Activated B cell treated with CpG ODN at 0.5 μM for 24 hours (primary cell): ENCODE results near the gene LAMA1. TPM values are rescaled to one million over a fixed set of nuclear protein-coding genes. Genes with fewer than 3 reads are reported as not detected.

Experiments
- ATAC-seq: fragments of 200-7000 bp; cut with Tn5 transposase; one replicate; pipeline ENCODE4 v1.10.0; 2021; ENCODE audit warnings: low read depth, mild to moderate bottlenecking, moderate library complexity
- CTCF ChIA-PET: fragments of 350-600 bp; sonication (Branson Sonifier 250); formaldehyde crosslinking; loops from one replicate; lab custom pipeline; 2021; ENCODE audit warnings: antibody characterized with exemption; lab: Charles Lee
- POLR2A ChIA-PET: fragments of 350-600 bp; sonication (Branson Sonifier 250); formaldehyde crosslinking; loops from one replicate; lab custom pipeline; 2021; ENCODE audit warnings: antibody characterized with exemption; lab: Charles Lee
- DNase-seq: peaks from one replicate; pipeline ENCODE4 v3.0.0; 2022
- H3K27ac Mint-ChIP-seq: one replicate; pipeline ENCODE4 v1.8.0; 2020; ENCODE audit warnings: mixed read lengths
- H3K27me3 Mint-ChIP-seq: one replicate; pipeline ENCODE4 v1.8.0; 2021; ENCODE audit warnings: mixed read lengths
- H3K36me3 Mint-ChIP-seq: one replicate; pipeline ENCODE4 v1.8.0; 2021; ENCODE audit warnings: low read depth, mixed read lengths
- H3K4me1 Mint-ChIP-seq: one replicate; pipeline ENCODE4 v1.8.0; 2021; ENCODE audit warnings: mixed read lengths
- H3K4me3 Mint-ChIP-seq: one replicate; pipeline ENCODE4 v1.8.0; 2020; ENCODE audit warnings: mild to moderate bottlenecking, mixed read lengths
- H3K9me3 Mint-ChIP-seq: one replicate; pipeline ENCODE4 v1.8.0; 2020; ENCODE audit warnings: mixed read lengths
- intact Hi-C: fragments of 100-400 bp; cut with micrococcal nuclease; formaldehyde crosslinking; loops from one replicate; pipeline ENCODE4 v1.15.1; 2024
- total RNA-seq: library from RNA; stranded (reverse); gene quantifications from 2 replicates; pipeline ENCODE4 v1.2.3, GENCODE V29; 2022
- TF ChIP-seq, protein P1 (sequence below): fragments of 200-600 bp; IDR thresholded peaks from one replicate; pipeline ENCODE4 v1.8.0; 2022; ENCODE audit warnings: antibody characterized with exemption, mild to moderate bottlenecking

LAMA1 gene
- total RNA-seq, 1 donor from 2014 or later, result not detected

DNA sequence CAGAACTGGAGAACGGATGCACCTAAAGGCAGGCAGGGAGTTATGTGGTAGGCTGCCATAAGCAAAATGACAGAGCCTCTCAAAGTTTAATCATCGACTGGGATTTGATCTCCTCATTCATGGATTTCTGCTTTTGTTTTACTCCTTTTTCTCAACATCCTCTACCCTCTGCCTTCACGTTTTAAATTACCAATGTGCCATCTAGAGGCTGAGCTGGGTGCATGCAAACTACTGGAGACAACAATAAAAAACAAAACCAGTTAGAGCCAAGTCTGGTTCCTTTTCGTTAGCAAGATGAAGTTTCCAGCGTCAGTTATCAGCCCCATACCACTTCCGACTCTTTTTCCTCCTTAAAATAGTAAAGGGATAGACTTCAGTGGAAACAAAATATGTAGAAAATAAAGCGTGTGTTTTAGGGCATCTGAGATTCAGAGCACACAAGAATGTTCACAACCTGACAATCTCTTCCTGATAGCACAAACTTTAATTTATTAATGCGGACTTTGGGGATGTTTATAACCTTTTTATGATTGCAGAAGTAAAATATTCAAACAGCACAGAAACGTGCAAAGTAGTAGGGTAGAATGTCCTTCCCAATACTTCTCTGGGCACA is 117.0 kb downstream of the LAMA1 start:
- TF ChIP-seq, protein P1, sequence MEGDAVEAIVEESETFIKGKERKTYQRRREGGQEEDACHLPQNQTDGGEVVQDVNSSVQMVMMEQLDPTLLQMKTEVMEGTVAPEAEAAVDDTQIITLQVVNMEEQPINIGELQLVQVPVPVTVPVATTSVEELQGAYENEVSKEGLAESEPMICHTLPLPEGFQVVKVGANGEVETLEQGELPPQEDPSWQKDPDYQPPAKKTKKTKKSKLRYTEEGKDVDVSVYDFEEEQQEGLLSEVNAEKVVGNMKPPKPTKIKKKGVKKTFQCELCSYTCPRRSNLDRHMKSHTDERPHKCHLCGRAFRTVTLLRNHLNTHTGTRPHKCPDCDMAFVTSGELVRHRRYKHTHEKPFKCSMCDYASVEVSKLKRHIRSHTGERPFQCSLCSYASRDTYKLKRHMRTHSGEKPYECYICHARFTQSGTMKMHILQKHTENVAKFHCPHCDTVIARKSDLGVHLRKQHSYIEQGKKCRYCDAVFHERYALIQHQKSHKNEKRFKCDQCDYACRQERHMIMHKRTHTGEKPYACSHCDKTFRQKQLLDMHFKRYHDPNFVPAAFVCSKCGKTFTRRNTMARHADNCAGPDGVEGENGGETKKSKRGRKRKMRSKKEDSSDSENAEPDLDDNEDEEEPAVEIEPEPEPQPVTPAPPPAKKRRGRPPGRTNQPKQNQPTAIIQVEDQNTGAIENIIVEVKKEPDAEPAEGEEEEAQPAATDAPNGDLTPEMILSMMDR, result no peak
- Mint-ChIP-seq H3K9me3 (no peaks in the 10 kb centered on the region), H3K4me3 (no peak overlapping the region), H3K36me3 (no peaks in the 10 kb centered on the region), H3K27me3 (no peaks in the 10 kb centered on the region), H3K4me1 (no peaks in the 10 kb centered on the region), H3K27ac (no peak overlapping the region)
- ChIA-PET POLR2A (no interaction called here), CTCF (no interaction called here)
- ATAC-seq, result no peak
- intact Hi-C loops, result no loop called here
- DNase-seq, result no peak

DNA sequence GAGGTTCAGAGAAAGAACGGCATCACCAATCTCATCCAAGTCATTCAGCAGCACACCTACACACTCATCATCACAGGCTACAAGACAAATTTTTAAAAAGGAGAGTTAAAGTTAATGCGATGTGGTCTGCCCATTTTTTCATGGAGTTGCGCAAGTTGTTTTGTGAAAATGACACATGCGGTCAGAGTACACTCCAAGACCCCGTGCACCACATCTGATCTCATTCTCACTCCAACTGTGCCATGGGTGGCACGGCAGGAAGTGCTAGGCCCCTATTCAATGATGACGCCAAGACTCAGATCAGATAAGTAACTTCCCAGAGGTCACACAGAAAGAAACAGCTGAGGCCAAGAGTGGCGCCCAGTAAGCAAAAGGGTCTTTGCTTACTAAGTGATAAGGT is 119.8 kb downstream of the LAMA1 start:
- DNase-seq (no peak), ATAC-seq (no peak)
- ChIA-PET CTCF (no interaction called here), POLR2A (no interaction called here)
- Mint-ChIP-seq H3K4me3 (no peak overlapping the region), H3K9me3 (no peaks in the 10 kb centered on the region), H3K27me3 (peaks cover 1% of the 10 kb centered on the region), H3K4me1 (no peaks in the 10 kb centered on the region), H3K36me3 (no peaks in the 10 kb centered on the region), H3K27ac (no peak overlapping the region)
- intact Hi-C loops, result no loop called here
- TF ChIP-seq, protein P1, result no peak

DNA sequence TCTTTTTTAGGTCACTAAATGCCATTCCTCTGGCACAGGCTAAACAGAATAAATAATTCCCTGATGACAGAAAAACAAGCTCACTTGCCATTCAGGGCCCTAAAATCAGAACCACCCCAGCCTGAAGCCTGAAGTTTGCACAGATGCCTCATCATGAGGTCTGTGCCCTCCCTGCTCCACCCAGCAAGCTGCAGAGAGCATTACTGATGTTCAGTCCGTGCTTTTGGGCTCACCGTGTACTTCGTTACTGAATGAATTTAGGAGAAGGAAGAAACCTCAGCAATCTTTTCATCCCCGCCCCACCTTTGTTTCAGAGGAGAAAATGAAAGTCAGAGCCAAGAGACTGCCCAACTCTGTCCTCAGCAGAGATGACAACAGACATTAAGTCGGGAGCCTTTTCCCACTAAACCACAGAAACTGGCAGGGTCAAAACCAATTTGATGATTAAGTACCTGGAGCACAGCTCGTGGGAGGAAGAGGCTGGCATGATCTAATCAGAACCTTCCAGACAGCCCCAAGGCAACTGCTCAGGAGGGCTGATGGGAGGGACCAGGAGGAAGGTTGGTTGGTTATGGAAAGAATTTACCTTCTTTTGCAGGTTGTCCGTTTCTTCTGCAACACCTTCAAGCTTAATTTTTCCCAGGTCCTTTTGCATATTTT is 122.7 kb downstream of the LAMA1 start:
- Mint-ChIP-seq H3K4me1 (no peaks in the 10 kb centered on the region), H3K4me3 (no peak overlapping the region), H3K27me3 (peaks cover 1% of the 10 kb centered on the region), H3K9me3 (no peaks in the 10 kb centered on the region), H3K36me3 (no peaks in the 10 kb centered on the region), H3K27ac (no peak overlapping the region)
- ChIA-PET POLR2A (no interaction called here), CTCF (interaction anchor here (0.7 kb wide), 1 partner anchor 8 kb away, joined by 3 read pairs; no protein-coding TSS in a partner anchor)
- intact Hi-C loops, result no loop called here
- DNase-seq (no peak), ATAC-seq (no peak)
- TF ChIP-seq, protein P1, result no peak

DNA sequence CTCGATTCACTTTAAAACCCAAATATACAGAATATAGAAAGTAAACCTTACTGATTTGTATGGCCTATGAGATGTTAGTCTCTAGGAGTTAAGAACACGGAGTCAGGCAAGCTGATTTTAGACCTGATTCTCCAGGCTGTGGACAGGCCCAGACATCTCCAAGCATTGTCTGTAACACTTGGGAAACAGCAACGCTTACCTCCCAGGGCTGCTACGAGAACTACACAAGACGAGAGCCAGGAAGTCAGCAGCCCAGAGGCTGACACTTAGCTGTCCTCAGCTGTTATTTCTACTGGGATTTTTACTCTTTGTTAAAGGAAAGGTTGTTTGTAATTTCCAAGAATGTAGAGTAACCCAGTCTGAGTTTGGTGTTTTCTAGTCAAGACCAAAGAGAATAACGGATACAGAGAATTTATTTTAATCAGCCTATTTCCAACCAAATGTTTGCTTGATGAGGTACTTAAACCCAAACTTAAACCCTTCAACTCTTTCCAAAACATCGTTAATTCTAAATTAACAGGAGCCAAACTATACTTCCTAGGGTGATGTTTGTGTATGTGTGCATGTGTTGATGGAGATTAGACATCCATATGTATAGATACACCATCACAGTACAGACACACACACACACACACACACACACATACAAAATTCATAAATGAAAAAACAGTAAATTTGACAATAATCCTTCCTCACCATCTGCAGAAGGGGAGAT is 123.4 kb downstream of the LAMA1 start:
- ATAC-seq, result no peak
- Mint-ChIP-seq H3K9me3 (no peaks in the 10 kb centered on the region), H3K27ac (no peak overlapping the region), H3K27me3 (peaks cover 1% of the 10 kb centered on the region), H3K4me3 (no peak overlapping the region), H3K36me3 (no peaks in the 10 kb centered on the region), H3K4me1 (no peaks in the 10 kb centered on the region)
- DNase-seq, result no peak
- CTCF ChIA-PET, result interaction anchor here (0.7 kb wide), 1 partner anchor 9 kb away, joined by 3 read pairs; no protein-coding TSS in a partner anchor
- TF ChIP-seq, protein P1, result no peak
- intact Hi-C loops, result no loop called here
- POLR2A ChIA-PET, result interaction anchor here (0.6 kb wide), 1 partner anchor 1164 kb away, joined by 6 read pairs; no protein-coding TSS in a partner anchor

DNA sequence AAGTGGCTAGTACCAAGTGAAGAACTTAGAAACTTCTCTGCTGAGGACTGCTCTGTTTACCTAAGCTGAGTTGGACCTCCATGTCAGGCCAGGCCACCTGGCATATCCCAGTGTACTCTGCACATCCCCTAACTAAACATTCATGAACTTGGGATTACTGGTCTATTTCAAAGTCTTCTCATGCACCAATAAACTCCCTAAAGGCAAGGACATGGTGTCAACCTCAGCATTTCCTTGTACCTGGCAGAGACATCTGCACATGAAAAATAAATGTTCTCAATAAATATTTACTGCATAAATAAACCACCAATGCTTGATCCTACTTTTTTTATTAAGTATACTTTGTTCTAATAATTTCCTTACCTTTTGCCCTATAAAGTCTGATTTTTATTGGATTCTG is 124.8 kb downstream of the LAMA1 start:
- intact Hi-C loops, result no loop called here
- no peaks in the 10 kb centered on the region for H3K9me3 Mint-ChIP-seq
- CTCF ChIA-PET, result no interaction called here
- H3K27ac Mint-ChIP-seq, result no peak overlapping the region
- H3K27me3 Mint-ChIP-seq, result peaks cover 1% of the 10 kb centered on the region
- no peaks in the 10 kb centered on the region for H3K36me3 Mint-ChIP-seq
- DNase-seq (no peak), ATAC-seq (no peak)
- no peaks in the 10 kb centered on the region for H3K4me1 Mint-ChIP-seq
- H3K4me3 Mint-ChIP-seq, result no peak overlapping the region
- POLR2A ChIA-PET, result no interaction called here
- TF ChIP-seq, protein P1, result no peak
